HG03469 (cell line): Measurements from ENCODE around the gene HOXA11.

Source experiments
- ATAC-seq: cut with Tn5 transposase; IDR thresholded peaks from one replicate; pipeline ENCODE4 v1.9.1; 2021; ENCODE audit warnings: mild to moderate bottlenecking, moderate library complexity, moderate number of reproducible peaks; ENCODE audit not compliant: unreplicated experiment

Gene HOXA11

GRCh38 chr7:27159266-27160144 lies 25.5 kb downstream of the HOXA11 start:
- ATAC-seq = no peak

- ATAC-seq = no peak
Measured at GRCh38 chr7:27158436-27159265, 26.4 kb downstream of the HOXA11 start.

- no peak for ATAC-seq
Measured at GRCh38 chr7:27157702-27158431, 27.2 kb downstream of the HOXA11 start.

- ATAC-seq = no peak
Measured at GRCh38 chr7:27156916-27157701, 27.9 kb downstream of the HOXA11 start.

- no peak for ATAC-seq
Measured at GRCh38 chr7:27156508-27156898, 28.5 kb downstream of the HOXA11 start, which contains the start of gene HOXA7. Gene HOXA7, minus strand, starts transcription at chr7:27156675. Its CDS starts 130 bp downstream, at chr7:27156545.

GRCh38 chr7:27155816-27156507 lies 29.1 kb downstream of the HOXA11 start:
- ATAC-seq = no peak

GRCh38 chr7:27154901-27155815 lies 29.9 kb downstream of the HOXA11 start:
- ATAC-seq = no peak

GRCh38 chr7:27154369-27154768 lies 30.7 kb downstream of the HOXA11 start:
- no peak for ATAC-seq

- no peak for ATAC-seq
Measured at GRCh38 chr7:27153526-27153925, 31.5 kb downstream of the HOXA11 start.

GRCh38 chr7:27152816-27153442 lies 32.1 kb downstream of the HOXA11 start:
- no peak for ATAC-seq

- ATAC-seq = no peak
Measured at GRCh38 chr7:27151931-27152815, 32.9 kb downstream of the HOXA11 start, which contains the start of gene HOXA3. Gene HOXA3, minus strand, starts transcription at chr7:27152583. Its CDS starts 41,943 bp downstream, at chr7:27110640.

GRCh38 chr7:27151341-27151930 lies 33.6 kb downstream of the HOXA11 start:
- no peak for ATAC-seq

- peak; percentile 68 for ATAC-seq
Measured at GRCh38 chr7:27150568-27151340, 34.3 kb downstream of the HOXA11 start.

- ATAC-seq = no peak
Measured at GRCh38 chr7:27149842-27150567, 35.0 kb downstream of the HOXA11 start.
